Activated CD8-positive, alpha-beta memory T cell treated with anti-CD3 and anti-CD28 coated beads, Interleukin-2, amount 50 U/mL, for 24 hours (primary cell): ENCODE measurements around the gene TTBK2.

Experiments
- DNase-seq: peaks from one replicate; pipeline ENCODE4 v3.0.0-alpha.2; 2020; ENCODE audit errors: extremely low read depth

The TTBK2 gene

GRCh38 chr15:42692997-42693396 lies 227.6 kb downstream of the TTBK2 start:
- no peak for DNase-seq

- no peak for DNase-seq
These were observed 228.0 kb downstream of the TTBK2 start for GRCh38 chr15:42692536-42692935.

DNA sequence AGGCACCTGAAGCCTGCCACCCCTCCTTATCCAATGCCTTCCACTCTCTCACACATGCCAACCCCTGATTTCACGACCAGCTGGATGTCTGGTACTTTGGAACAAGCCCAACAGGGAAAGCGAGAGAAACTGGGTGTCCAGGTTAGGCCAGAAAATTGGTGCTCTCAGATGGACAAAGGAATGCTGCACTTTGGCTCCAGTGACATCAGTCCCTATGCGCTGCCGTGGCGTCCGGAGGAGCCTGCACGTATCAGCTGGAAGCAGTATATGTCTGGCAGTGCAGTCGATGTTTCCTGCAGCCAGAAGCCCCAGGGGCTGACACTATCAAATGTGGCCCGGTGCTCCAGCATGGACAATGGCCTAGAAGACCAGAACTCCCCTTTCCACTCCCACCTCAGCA lies 228.8 kb downstream of the TTBK2 start:
- DNase-seq, result no peak

DNA sequence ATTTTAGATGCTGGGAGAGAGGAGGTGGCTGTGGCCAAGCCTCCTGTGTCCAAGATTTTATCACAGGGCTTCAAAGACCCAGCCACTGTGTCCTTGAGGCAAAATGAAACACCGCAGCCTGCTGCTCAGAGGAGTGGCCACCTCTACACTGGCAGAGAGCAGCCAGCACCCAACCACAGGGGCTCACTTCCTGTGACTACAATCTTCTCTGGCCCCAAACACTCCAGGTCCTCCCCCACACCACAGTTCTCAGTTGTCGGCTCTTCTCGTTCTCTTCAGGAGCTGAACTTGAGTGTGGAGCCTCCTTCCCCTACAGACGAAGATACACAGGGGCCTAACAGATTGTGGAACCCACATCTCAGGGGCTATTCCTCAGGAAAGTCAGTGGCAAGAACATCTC lies 229.3 kb downstream of the TTBK2 start:
- DNase-seq, result no peak
